Thyroid gland (tissue), 4 donors: Measurements from ENCODE around the gene FANCG. TPM values are rescaled to one million over a fixed set of nuclear protein-coding genes. Genes with fewer than 3 reads are reported as not detected.
A peak's percentile ranks its signal among the peaks of the same experiment; 100 is the strongest.

Experiments used
- DNase-seq, 2 donors: peaks; one replicate each; pipeline ENCODE4 v3.0.0-alpha.2; 2019
- H3K27ac ChIP-seq, 3 donors: fragments of 200-600 bp; sonication (generic); 1 replicate in 2 of 3; 2 replicates in 1 of 3; pipeline ENCODE4 v1.5.1; 2016 to 2019; ENCODE audit warnings: mild to moderate bottlenecking in 1 of 3, moderate library complexity in 1 of 3
- H3K27me3 ChIP-seq: fragments of 200-600 bp; sonication (generic); one replicate; pipeline ENCODE4 v1.5.1; 2019
- H3K36me3 ChIP-seq, 2 donors: fragments of 200-600 bp; sonication (generic); one replicate each; pipeline ENCODE4 v1.5.1; 2016 to 2019
- H3K4me1 ChIP-seq, 2 donors: fragments of 200-600 bp; sonication (generic); one replicate each; pipeline ENCODE4 v1.5.1; 2017 to 2019
- H3K4me3 ChIP-seq, 3 donors: fragments of 200-600 bp; sonication (generic); replicated peaks in 1 of 3; 1 replicate in 2 of 3; 2 replicates in 1 of 3; pipeline ENCODE4 v1.5.1; 2016; ENCODE audit warnings: mild to moderate bottlenecking in 1 of 3
- H3K9me3 ChIP-seq: fragments of 200-600 bp; sonication (generic); one replicate; pipeline ENCODE4 v1.5.1; 2017
- POLR2A ChIP-seq, 2 donors: fragments of 450-650 bp; IDR thresholded peaks; one replicate each; pipeline ENCODE4 v1.6.1; 2017; ENCODE audit warnings: antibody characterized with exemption in 2 of 2, mild to moderate bottlenecking in 2 of 2, moderate library complexity in 1 of 2
- WGBS, 2 donors: methylation state at CpG; one replicate each; pipeline ENCODE4 v1.1.5; 2017; 5-methylcytosine and 5-hydroxymethylcytosine counted together
- intact Hi-C: fragments of 100-400 bp; cut with DNase I; formaldehyde crosslinking; loops from one replicate; pipeline ENCODE4 v1.15.1; 2023
- total RNA-seq, 4 donors: library from RNA; depleted of rRNA; stranded (reverse); fragments of >200 nt; gene quantifications; one replicate each; pipeline ENCODE4 v1.2.3, GENCODE V29; 2016
- TF ChIP-seq, protein P1 (sequence below), 6 experiments: fragments of 200-600 bp in 3 of 6; fragments of 450-650 bp in 3 of 6; sonication (generic) in 3 of 6; IDR thresholded peaks; one replicate each; pipeline ENCODE4 v1.5.1; 2016 to 2019; ENCODE audit warnings: antibody characterized with exemption in 6 of 6, mild to moderate bottlenecking in 2 of 6, inconsistent platforms in 1 of 6, moderate library complexity in 1 of 6

The FANCG gene
- total RNA-seq, 4 donors from 2014 or later: 8.6 to 13.8 (median 11.8) TPM

DNA sequence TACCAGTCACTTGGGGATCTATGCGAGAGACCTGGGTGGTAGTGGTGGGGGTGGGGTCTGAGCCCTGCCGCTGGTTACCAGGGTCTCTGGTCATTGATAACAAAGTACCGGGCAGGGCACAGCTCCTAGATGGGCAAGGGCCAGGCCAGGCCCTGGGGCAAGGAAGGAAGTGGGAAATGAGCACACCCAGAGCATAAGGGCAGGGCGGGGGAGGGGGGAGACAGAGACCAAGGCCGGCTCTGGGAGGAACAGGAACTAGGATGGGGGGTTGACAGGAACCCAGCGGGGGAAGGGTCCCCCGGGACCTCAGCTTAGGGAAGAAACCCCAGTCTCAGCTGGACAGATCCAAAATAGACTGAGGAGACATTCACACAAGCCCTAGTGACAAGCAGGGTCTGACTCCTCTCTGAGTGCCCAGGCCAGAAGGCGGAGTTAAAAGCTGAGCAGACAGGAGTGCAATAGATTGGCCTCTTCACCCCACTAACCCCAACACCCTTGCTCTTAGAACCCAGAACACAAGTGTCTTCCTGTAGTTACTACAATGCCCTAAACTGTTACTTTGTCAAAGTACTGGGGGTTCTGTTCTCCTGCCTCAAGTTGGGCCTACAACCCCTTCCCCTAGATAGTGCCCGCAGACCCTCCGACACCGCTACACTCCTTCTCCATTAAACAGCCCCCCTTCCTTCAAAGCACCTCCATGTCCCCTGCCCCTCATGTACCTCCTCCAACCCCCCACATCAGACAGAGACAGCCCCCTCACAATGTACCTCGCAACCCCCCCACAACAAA, 35.3 kb upstream of the FANCG start:
- Histone ChIP-seq H3K9me3 (no peaks in the 10 kb centered on the region), H3K27me3 (no peaks in the 10 kb centered on the region), H3K4me1 (peaks cover 34 to 51% of the 10 kb centered on the region in 2 donors), H3K27ac (peak overlapping the region; percentile 74 to 92 (median 79)), H3K4me3 (peak overlapping the region; percentile 25 to 42 (median 41)), H3K36me3 (no peaks in the 10 kb centered on the region)
- 14 to 16% methylated on average over 11 to 12 of the region's 12 CpGs for WGBS, 2 donors
- intact Hi-C loops: loop anchor here (5.0 to 10.0 kb wide), 2 partner anchors 362 to 440 kb away; no protein-coding TSS in a partner anchor
- peak; percentile 40 to 47 for DNase-seq
- TF ChIP-seq, protein P1, sequence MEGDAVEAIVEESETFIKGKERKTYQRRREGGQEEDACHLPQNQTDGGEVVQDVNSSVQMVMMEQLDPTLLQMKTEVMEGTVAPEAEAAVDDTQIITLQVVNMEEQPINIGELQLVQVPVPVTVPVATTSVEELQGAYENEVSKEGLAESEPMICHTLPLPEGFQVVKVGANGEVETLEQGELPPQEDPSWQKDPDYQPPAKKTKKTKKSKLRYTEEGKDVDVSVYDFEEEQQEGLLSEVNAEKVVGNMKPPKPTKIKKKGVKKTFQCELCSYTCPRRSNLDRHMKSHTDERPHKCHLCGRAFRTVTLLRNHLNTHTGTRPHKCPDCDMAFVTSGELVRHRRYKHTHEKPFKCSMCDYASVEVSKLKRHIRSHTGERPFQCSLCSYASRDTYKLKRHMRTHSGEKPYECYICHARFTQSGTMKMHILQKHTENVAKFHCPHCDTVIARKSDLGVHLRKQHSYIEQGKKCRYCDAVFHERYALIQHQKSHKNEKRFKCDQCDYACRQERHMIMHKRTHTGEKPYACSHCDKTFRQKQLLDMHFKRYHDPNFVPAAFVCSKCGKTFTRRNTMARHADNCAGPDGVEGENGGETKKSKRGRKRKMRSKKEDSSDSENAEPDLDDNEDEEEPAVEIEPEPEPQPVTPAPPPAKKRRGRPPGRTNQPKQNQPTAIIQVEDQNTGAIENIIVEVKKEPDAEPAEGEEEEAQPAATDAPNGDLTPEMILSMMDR (IDR thresholded peaks at IDR 0.05): no peak
- no peak for TF ChIP-seq POLR2A (IDR thresholded peaks at IDR 0.05)

- Histone ChIP-seq H3K4me1 (peaks cover 34 to 52% of the 10 kb centered on the region in 2 donors), H3K4me3 (peak overlapping the region in 1 of 3 donors; percentile 42), H3K36me3 (no peaks in the 10 kb centered on the region), H3K27ac (peak overlapping the region; percentile 74 to 92 (median 79)), H3K27me3 (no peaks in the 10 kb centered on the region), H3K9me3 (no peaks in the 10 kb centered on the region)
- intact Hi-C loops: loop anchor here (10.0 kb wide), 1 partner anchor 441 kb away; no protein-coding TSS in a partner anchor
- DNase-seq: peak; percentile 74 to 77
- 7 to 10% methylated on average over 5 of the region's 5 CpGs for WGBS, 2 donors
- TF ChIP-seq, protein P1 (IDR thresholded peaks at IDR 0.05): no peak
These were observed 34.5 kb upstream of the FANCG start for GRCh38 chr9:35114113-35114839.

DNA sequence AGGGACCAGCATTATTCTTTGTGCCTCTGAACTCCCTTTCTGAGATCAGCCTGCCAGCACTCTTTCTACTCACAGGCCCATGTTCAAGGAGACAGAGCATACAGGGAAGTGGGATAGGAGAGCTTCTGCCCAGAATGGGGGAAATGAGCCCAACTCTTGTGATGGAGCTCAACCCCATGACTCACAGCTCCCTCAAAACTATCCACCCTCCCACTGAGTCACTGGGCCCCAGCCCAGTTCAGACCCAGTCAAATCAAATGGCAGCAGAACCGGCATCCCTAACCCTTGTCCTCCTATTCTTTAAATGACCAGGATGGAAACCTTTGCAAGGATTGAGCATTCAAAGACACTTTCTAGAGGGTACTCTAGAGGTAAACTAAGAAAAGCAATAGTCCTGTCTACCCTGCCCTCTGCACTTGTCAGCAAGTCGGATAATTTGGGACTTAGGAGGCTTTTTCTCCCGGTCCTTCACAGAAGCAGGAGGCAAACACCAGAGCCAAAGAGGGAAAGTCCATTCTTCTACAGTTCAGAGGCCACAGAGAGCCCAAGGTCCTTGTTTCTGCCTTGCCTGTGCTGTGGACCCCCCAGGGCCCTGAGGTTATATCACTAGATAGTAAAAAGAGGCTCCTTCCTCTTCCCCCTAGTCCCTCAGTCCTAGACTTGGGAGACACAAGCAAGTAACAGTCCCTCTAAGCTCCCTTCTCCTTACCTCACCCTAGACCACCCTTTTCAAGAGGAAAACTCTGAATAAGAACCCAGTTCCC, 32.7 kb upstream of the FANCG start:
- peak overlapping the region in 1 of 3 donors; percentile 55 for H3K4me3 ChIP-seq
- H3K27me3 ChIP-seq: no peaks in the 10 kb centered on the region
- intact Hi-C loops: loop anchor here (10.0 kb wide), 1 partner anchor 442 kb away; no protein-coding TSS in a partner anchor
- H3K4me1 ChIP-seq: peaks cover 34 to 52% of the 10 kb centered on the region in 2 donors
- no peak for DNase-seq
- peak overlapping the region; percentile 24 to 86 (median 74) for H3K27ac ChIP-seq
- no peaks in the 10 kb centered on the region for H3K9me3 ChIP-seq
- TF ChIP-seq POLR2A (IDR thresholded peaks at IDR 0.05): no peak
- TF ChIP-seq, protein P1 (IDR thresholded peaks at IDR 0.05): no peak
- 68 to 76% methylated on average over 3 of the region's 3 CpGs for WGBS, 2 donors
- peaks cover 5 to 9% of the 10 kb centered on the region in 2 donors for H3K36me3 ChIP-seq

DNA sequence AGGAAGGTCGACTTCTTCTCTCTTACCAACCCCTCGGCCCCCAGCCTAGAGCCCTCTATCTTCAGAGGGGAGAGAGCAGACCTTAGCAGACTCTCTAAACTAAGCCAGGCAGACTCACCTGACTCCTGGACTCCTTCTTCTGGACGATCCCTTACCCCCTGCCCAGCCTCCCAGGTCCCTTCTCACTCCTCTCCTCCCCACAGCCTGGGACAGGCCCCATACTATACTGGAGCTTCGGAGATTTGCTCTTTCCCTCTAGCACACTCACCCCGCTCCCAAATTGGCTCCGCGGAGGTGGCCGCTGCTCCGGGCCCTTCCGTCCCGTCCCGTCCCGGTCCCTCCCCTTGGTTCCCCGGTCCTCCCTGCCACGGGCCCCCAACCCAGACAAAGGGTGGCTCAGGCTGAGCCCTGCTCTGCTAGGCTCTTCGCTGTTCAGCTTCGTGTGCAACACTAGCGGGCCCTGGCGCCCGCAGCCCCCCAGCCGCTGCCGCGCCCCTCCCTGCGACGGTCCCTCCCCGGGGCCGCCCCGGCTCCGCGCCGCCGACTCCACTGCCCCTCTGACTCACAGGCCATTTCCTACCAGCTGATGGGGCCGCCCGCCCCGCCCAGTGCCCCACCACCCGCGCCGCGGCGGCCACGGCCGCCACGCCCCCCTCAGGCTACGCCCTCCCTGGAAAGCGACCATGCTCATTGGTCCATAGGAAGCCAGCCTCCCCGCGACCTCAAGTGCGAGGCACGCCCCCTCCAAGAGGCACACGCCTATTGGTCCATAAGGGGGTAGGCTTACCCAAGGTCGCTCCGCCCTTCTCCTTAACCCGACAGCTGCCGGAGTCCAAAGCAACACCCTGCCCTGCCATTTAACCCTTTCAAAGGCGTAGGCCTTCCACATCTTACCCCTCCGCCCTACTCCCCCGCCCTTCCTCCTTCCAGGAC, 31.5 kb upstream of the FANCG start:
- H3K36me3 ChIP-seq: peaks cover 16 to 21% of the 10 kb centered on the region in 2 donors
- WGBS, 2 donors: 1 to 2% methylated on average over 26 to 50 of the region's 57 CpGs
- intact Hi-C loops: loop anchor here (10.0 kb wide), 1 partner anchor 444 kb away; no protein-coding TSS in a partner anchor
- peak overlapping the region; percentile 79 to 86 (median 80) for H3K27ac ChIP-seq
- peaks cover 29 to 47% of the 10 kb centered on the region in 2 donors for H3K4me1 ChIP-seq
- TF ChIP-seq, protein P1 (IDR thresholded peaks at IDR 0.05): no peak
- TF ChIP-seq POLR2A (IDR thresholded peaks at IDR 0.05): peak in 1 of 2 donors; percentile 73
- peak; percentile 99 for DNase-seq
- H3K9me3 ChIP-seq: no peaks in the 10 kb centered on the region
- peak overlapping the region; percentile 44 to 91 (median 55) for H3K4me3 ChIP-seq
- no peaks in the 10 kb centered on the region for H3K27me3 ChIP-seq
